ENCODE results near the gene C6orf141.
A peak's percentile ranks its signal among the peaks of the same experiment; 100 is the strongest.

C6orf141 gene

DNA sequence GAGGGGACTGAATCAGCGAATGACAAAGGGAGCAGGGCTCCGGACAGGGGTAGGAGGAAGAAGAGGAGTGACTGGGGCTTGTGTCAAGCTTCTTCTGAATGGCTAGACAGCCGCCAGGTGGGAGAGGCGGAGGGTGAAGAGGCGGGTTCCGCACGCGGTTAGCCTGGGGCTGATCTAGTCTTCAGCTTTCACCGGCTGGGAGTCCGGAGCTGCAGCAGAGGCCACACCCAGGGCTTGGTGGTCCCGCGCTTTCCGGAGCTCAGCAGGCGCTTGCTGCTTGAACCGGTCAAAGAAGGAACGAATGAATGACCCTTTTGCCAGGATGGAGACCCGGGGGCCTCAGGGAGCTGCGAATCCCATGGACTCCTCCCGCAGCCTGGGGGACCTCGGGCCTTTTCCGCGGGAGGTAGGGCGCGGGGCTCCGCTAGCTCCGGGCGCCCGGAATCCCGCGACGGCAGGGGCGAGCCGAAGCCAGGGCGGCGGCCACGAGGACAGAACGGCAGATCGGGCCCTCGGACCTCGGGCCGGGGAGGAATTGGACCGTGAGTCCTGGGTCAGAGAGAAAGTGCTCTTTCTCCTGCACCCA lies at the start of gene C6orf141:
Gene C6orf141, plus strand, starts transcription at position 177 of the 586 bp plus-strand sequence. Its CDS starts 125 bp downstream, at position 302.
- no peaks in the 10 kb centered on the region for H3K79me2 ChIP-seq (ENCODE audit: control insufficient read depth, insufficient read depth, low read length, unreplicated experiment)
- no peaks in the 10 kb centered on the region for H3K36me3 ChIP-seq (ENCODE audit: insufficient read depth, low read length)
- H3K4me3 ChIP-seq (ENCODE audit: low read depth, low read length) = peak within 1 kb of the TSS; percentile 81
- H3K27me3 ChIP-seq (ENCODE audit: insufficient read depth, low read length) = 0 out of 2 replicates have a peak, but pooled peaks cover 3% of the 10 kb centered on the region
- H3K27ac ChIP-seq (ENCODE audit: low read depth, low read length) = no peak within 1 kb of the TSS
- peak within 1 kb of the TSS; percentile 62 for H2AFZ ChIP-seq (ENCODE audit: low read length, unreplicated experiment)
- peaks cover 21% of the 10 kb centered on the region for H3K4me1 ChIP-seq (ENCODE audit: control insufficient read depth, insufficient read depth, low read length, unreplicated experiment)

DNA sequence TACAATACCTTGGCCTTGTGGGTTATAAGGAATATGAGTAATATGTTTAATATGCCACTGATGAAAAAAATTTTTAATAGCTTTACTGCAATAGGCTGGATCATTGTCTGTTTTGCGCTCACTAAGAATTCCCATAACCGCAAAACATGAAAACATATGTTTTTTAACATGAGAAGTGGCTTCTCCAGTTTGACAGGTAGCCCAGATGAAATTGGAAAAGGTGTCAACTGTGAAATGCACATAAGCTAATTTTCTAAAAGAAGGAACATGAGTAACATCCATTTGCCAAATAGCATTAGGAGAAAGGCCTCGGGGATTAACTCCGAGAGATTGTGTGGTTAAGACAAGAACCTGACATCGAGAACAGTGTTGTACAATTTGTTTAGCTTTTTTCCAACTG lies 45.8 kb upstream of the C6orf141 start:
- Histone ChIP-seq H3K36me3 (ENCODE audit: insufficient read depth, low read length) (no peaks in the 10 kb centered on the region), H2AFZ (ENCODE audit: low read length, unreplicated experiment) (no peak overlapping the region), H3K27ac (ENCODE audit: low read depth, low read length) (no peak overlapping the region)

DNA sequence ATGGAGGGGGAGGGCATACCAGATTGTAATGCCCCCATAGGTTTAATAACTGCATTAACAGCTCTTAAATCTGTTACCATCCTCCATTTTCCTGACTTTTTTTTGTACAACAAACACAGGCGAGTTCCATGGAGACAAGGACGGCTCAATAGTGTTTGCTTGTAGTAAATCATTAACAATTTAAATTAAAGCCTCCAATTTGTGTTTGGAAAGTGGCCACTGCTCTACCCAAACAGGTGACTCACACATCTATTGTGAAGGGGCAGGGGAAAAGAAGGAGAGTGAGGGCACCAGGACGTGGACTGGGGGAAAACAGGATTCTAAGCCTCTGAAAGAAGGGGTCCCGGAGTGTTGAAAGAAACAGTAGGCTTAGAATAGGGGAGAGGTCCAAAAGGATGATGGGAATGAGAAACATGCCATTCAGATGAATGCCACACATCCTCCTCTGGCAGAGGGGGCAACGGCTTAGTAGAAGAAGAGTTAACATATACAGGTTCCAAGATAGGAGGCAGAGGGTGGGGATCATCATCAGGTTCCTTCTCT lies 43.8 kb upstream of the C6orf141 start:
- no peak overlapping the region for H3K27ac ChIP-seq (ENCODE audit: low read depth, low read length)
- no peaks in the 10 kb centered on the region for H3K36me3 ChIP-seq (ENCODE audit: insufficient read depth, low read length)
- H3K27me3 ChIP-seq (ENCODE audit: insufficient read depth, low read length) = peaks cover 10% of the 10 kb centered on the region; the same call in 1 of the 2 replicates
- no peak overlapping the region for H3K4me3 ChIP-seq (ENCODE audit: low read depth, low read length)
- no peaks in the 10 kb centered on the region for H3K4me1 ChIP-seq (ENCODE audit: control insufficient read depth, insufficient read depth, low read length, unreplicated experiment)
- no peaks in the 10 kb centered on the region for H3K79me2 ChIP-seq (ENCODE audit: control insufficient read depth, insufficient read depth, low read length, unreplicated experiment)
- no peak overlapping the region for H2AFZ ChIP-seq (ENCODE audit: low read length, unreplicated experiment)

More for the DNA sequence above, 45.8 kb upstream of the C6orf141 start:
- H3K27me3 ChIP-seq (ENCODE audit: insufficient read depth, low read length) = peaks cover 6% of the 10 kb centered on the region; the same call in 1 of the 2 replicates
- no peaks in the 10 kb centered on the region for H3K79me2 ChIP-seq (ENCODE audit: control insufficient read depth, insufficient read depth, low read length, unreplicated experiment)
- H3K4me1 ChIP-seq (ENCODE audit: control insufficient read depth, insufficient read depth, low read length, unreplicated experiment) = no peaks in the 10 kb centered on the region
- H3K4me3 ChIP-seq (ENCODE audit: low read depth, low read length) = no peak overlapping the region

DNA sequence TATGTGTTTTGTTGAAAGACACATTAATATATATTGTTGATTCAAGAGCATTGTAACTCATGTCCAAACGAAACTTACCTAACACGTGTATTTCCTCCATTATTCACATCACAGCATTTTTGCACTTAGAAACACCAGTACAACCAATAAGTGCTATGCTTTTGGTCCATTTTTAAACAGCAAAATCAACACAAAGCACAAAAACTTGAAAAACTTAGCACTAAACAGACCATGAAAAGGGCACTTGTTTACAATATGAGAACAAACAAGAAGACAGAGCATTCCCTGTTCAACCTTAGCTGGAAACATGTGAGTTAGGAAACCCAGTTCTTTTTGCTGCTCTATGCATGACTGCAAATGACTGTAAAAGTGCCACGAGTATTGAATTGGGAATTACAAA lies 41.1 kb upstream of the C6orf141 start:
- Histone ChIP-seq H3K27me3 (ENCODE audit: insufficient read depth, low read length) (peaks cover 11% of the 10 kb centered on the region; the same call in 1 of the 2 replicates), H3K4me3 (ENCODE audit: low read depth, low read length) (no peak overlapping the region), H3K4me1 (ENCODE audit: control insufficient read depth, insufficient read depth, low read length, unreplicated experiment) (no peaks in the 10 kb centered on the region), H3K27ac (ENCODE audit: low read depth, low read length) (no peak overlapping the region), H2AFZ (ENCODE audit: low read length, unreplicated experiment) (no peak overlapping the region), H3K79me2 (ENCODE audit: control insufficient read depth, insufficient read depth, low read length, unreplicated experiment) (no peaks in the 10 kb centered on the region), H3K36me3 (ENCODE audit: insufficient read depth, low read length) (no peaks in the 10 kb centered on the region)

DNA sequence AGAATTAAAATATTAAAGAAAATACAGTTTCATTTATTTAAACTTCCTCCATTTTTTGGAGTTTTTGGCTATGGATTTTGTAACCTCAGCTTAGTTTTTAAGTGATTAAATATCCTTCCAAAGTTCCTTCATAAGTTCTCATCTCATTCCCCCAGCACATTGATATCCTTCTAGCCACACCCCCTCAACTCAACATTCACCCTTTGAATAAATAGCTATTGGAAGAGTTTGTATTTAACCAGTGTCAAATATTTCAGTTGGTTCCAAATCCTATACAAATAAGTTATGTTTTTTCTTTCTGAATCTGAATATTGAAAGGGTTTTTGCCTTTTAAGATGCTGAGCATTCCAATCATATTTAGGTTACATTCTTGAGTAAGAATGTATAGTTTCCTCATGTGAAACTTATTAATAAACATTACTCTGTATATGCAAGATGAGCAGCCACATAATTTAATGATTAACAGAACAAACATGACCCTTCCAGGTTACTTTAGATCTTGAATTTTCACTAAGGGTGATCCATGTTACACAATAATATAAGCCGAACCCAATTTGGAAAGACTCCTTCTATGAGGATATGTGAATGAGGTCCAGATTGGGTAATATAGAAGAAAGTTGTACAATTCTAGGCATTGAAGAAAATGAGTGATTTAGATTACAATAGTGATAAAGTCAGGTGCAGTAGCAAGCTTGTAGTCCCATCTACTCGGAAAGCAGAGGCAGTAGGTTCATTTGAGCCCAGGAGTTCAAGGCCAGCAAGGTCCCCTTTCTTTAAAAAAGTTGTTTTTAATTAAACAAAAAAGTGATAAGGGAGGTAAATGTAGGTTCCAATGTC lies 37.1 kb upstream of the C6orf141 start:
- no peaks in the 10 kb centered on the region for H3K36me3 ChIP-seq (ENCODE audit: insufficient read depth, low read length)
- H3K79me2 ChIP-seq (ENCODE audit: control insufficient read depth, insufficient read depth, low read length, unreplicated experiment) = no peaks in the 10 kb centered on the region
- H3K4me1 ChIP-seq (ENCODE audit: control insufficient read depth, insufficient read depth, low read length, unreplicated experiment) = no peaks in the 10 kb centered on the region
- no peak overlapping the region for H3K27ac ChIP-seq (ENCODE audit: low read depth, low read length)
- no peak overlapping the region for H3K4me3 ChIP-seq (ENCODE audit: low read depth, low read length)
- H3K27me3 ChIP-seq (ENCODE audit: insufficient read depth, low read length) = 0 out of 2 replicates have a peak, but pooled peaks cover 8% of the 10 kb centered on the region
- no peak overlapping the region for H2AFZ ChIP-seq (ENCODE audit: low read length, unreplicated experiment)

DNA sequence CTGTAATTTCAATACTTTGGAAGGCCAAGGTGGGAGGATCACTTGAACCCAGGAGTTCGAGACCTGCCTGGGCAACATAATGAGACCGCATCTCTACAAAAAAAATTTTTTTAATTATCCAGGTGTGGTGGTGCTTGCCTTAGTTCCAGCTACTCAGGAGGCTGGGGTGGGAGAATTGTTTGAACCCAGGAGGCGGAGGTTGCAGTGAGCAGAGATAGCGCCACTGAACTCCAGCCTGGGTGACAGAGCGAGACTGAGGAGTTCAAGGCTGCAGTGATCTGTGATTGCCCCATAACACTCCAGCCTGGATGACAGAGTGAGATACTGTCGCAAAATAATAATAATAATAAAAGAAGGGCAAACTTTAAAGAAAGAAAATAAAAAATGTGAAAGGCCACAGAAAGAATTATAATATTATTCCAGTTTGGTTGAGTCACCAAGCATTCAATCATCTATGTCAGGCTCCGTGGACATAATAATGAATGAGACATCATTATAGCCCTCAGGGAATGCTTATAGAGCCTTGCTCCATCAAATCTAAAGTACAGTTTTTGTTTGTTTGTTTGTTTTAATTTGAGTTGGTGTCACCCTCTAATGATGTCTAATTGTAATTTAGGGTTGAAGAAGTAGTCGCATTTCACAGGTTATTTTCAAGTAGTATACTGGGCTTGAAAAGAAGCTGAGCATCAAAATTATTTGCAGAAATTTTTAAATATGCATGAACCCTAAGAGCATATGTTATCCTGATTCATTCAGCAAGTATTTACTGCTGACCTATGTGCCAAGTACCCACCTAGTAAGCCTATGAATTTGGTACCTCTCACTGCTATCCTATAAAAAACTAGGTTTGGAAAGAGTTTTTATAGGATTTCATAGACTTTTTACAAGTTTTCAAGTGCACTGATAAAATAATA lies 35.6 kb upstream of the C6orf141 start:
- no peaks in the 10 kb centered on the region for H3K4me1 ChIP-seq (ENCODE audit: control insufficient read depth, insufficient read depth, low read length, unreplicated experiment)
- no peak overlapping the region for H2AFZ ChIP-seq (ENCODE audit: low read length, unreplicated experiment)
- no peak overlapping the region for H3K27ac ChIP-seq (ENCODE audit: low read depth, low read length)
- H3K79me2 ChIP-seq (ENCODE audit: control insufficient read depth, insufficient read depth, low read length, unreplicated experiment) = no peaks in the 10 kb centered on the region
- 0 out of 2 replicates have a peak, but pooled peaks cover 5% of the 10 kb centered on the region for H3K27me3 ChIP-seq (ENCODE audit: insufficient read depth, low read length)
- no peak overlapping the region for H3K4me3 ChIP-seq (ENCODE audit: low read depth, low read length)
- H3K36me3 ChIP-seq (ENCODE audit: insufficient read depth, low read length) = no peaks in the 10 kb centered on the region

DNA sequence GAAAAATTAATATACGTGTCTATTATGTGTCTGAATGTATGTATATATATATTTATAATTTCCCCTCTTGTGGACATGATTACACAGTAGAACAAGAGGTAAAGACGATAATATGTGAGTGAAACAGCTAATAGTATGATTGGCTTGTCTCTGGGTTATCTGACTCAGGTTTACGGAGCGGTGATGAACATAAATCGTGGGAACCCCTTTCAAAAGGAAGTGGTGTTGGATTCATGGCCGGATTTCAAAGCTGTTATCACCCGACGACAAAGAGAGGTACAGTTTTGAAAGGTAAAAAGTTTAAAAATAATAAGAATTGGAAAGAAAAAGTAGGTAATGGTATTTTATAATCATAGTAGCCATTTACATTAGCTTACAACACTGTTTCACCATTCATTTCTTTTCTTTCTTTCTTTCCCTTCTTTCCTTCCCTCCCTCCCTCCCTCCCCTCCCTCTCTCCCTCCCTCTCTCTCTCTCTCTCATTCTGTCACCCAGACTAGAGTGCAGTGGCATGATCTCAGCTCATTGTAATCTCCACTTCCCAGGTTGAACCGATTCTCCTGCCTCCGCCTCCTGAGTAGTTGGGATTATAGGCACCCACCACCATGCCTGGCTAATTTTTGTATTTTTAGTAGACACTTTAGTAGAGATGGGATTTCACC lies 34.9 kb upstream of the C6orf141 start:
- Histone ChIP-seq H3K4me1 (ENCODE audit: control insufficient read depth, insufficient read depth, low read length, unreplicated experiment) (no peaks in the 10 kb centered on the region), H2AFZ (ENCODE audit: low read length, unreplicated experiment) (no peak overlapping the region), H3K27ac (ENCODE audit: low read depth, low read length) (no peak overlapping the region), H3K27me3 (ENCODE audit: insufficient read depth, low read length) (0 out of 2 replicates have a peak, but pooled peaks cover 3% of the 10 kb centered on the region), H3K79me2 (ENCODE audit: control insufficient read depth, insufficient read depth, low read length, unreplicated experiment) (no peaks in the 10 kb centered on the region), H3K4me3 (ENCODE audit: low read depth, low read length) (no peak overlapping the region), H3K36me3 (ENCODE audit: insufficient read depth, low read length) (no peaks in the 10 kb centered on the region)

DNA sequence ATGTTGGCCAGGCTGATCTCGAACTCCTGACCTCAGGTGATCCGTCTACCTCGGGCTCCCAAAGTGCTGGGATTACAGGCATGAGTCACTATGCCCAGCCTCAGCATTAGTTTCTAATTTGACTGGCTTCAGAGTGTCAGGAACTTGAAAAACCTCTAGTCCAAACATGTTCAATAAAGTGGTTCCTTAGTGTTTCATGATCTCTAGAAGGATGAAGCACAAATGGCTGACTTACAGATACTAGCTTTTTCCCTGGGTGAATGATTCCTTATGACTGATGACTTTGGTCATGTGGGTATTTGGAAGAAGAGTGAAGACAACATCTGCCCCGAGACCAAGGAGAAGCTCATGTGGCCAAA lies 34.3 kb upstream of the C6orf141 start:
- Histone ChIP-seq H2AFZ (ENCODE audit: low read length, unreplicated experiment) (no peak overlapping the region), H3K36me3 (ENCODE audit: insufficient read depth, low read length) (no peaks in the 10 kb centered on the region), H3K79me2 (ENCODE audit: control insufficient read depth, insufficient read depth, low read length, unreplicated experiment) (no peaks in the 10 kb centered on the region), H3K4me3 (ENCODE audit: low read depth, low read length) (no peak overlapping the region), H3K4me1 (ENCODE audit: control insufficient read depth, insufficient read depth, low read length, unreplicated experiment) (no peaks in the 10 kb centered on the region), H3K27ac (ENCODE audit: low read depth, low read length) (no peak overlapping the region), H3K27me3 (ENCODE audit: insufficient read depth, low read length) (0 out of 2 replicates have a peak, but pooled peaks cover 2% of the 10 kb centered on the region)

DNA sequence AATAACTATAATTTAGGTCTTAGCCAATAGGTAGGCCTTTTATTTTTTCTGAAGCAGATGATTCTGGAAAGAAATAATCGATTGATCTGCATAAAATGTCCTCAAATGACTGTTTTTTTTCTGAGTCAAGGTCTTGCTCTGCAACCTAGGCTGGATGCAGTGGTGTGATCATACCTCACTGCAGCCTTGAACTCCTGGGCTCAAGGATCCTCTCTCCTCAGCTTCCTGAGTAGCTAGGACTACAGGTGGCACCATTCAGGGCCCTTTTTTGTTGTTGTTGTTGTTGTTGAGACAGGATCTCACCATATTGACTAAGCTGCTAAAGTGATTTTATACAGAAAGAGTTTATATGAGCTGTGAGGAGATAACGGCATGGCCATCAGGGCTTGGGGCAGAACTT lies 32.5 kb upstream of the C6orf141 start:
- Histone ChIP-seq H3K79me2 (ENCODE audit: control insufficient read depth, insufficient read depth, low read length, unreplicated experiment) (no peaks in the 10 kb centered on the region), H3K36me3 (ENCODE audit: insufficient read depth, low read length) (no peaks in the 10 kb centered on the region), H3K4me1 (ENCODE audit: control insufficient read depth, insufficient read depth, low read length, unreplicated experiment) (no peaks in the 10 kb centered on the region), H3K27me3 (ENCODE audit: insufficient read depth, low read length) (no peaks in the 10 kb centered on the region), H3K4me3 (ENCODE audit: low read depth, low read length) (no peak overlapping the region), H3K27ac (ENCODE audit: low read depth, low read length) (no peak overlapping the region), H2AFZ (ENCODE audit: low read length, unreplicated experiment) (no peak overlapping the region)

DNA sequence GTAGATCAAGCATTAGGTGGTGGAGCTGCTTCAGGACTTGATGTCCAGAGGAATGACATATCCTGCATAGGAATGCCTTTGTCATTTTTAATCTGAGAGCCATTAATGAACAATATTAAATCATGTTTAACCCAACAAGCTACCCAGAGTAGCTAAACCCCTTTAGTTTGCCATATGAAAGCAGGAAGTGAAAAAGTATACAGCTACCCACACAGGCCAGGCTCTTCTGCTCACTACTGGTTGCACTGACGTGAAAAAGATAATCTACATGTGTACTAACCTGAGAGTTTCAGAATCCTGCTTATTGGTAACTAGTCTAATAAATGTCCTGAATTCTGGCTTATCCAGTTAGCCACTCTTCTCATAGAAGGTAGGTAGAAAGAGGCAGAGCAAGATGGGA lies 30.8 kb upstream of the C6orf141 start:
- Histone ChIP-seq H3K79me2 (ENCODE audit: control insufficient read depth, insufficient read depth, low read length, unreplicated experiment) (no peaks in the 10 kb centered on the region), H2AFZ (ENCODE audit: low read length, unreplicated experiment) (no peak overlapping the region), H3K36me3 (ENCODE audit: insufficient read depth, low read length) (no peaks in the 10 kb centered on the region), H3K4me3 (ENCODE audit: low read depth, low read length) (no peak overlapping the region), H3K4me1 (ENCODE audit: control insufficient read depth, insufficient read depth, low read length, unreplicated experiment) (no peaks in the 10 kb centered on the region), H3K27ac (ENCODE audit: low read depth, low read length) (no peak overlapping the region), H3K27me3 (ENCODE audit: insufficient read depth, low read length) (no peaks in the 10 kb centered on the region)
